Calu3 (cell line): ENCODE measurements around the gene SCUBE2. TPM values are rescaled to one million over a fixed set of nuclear protein-coding genes. Genes with fewer than 3 reads are reported as not detected.
"Not testable (repeated sequence)": the region's sequence is repeated elsewhere in the genome, so short reads cannot be mapped to it uniquely, and the experiment has no call there.

Experiments used
- BruUV-seq: library from RNA; stranded (reverse); fragments of 400-500 nt; replicated peaks from 2 replicates; lab custom pipeline; 2021; lab: Mats Ljungman, UMichigan
- CTCF ChIA-PET: fragments of 300-600 bp; sonication (Branson Sonifier 250); formaldehyde crosslinking; loops from one replicate; lab custom pipeline; 2022; ENCODE audit warnings: antibody characterized with exemption; lab: Charles Lee
- DNase-seq: peaks from one replicate; pipeline ENCODE4 v3.0.0; 2022
- H3K27ac Mint-ChIP-seq: one replicate; pipeline ENCODE4 v1.8.0; 2022; ENCODE audit warnings: mixed read lengths; ENCODE audit not compliant: unreplicated experiment
- H3K27me3 Mint-ChIP-seq: one replicate; pipeline ENCODE4 v1.8.0; 2022; ENCODE audit warnings: mixed read lengths; ENCODE audit not compliant: unreplicated experiment
- H3K36me3 Mint-ChIP-seq: one replicate; pipeline ENCODE4 v1.8.0; 2022; ENCODE audit warnings: mild to moderate bottlenecking, moderate library complexity, mixed read lengths; ENCODE audit not compliant: insufficient read depth, unreplicated experiment
- H3K4me1 Mint-ChIP-seq: one replicate; pipeline ENCODE4 v1.8.0; 2022; ENCODE audit warnings: mild to moderate bottlenecking, low read depth, mixed read lengths; ENCODE audit not compliant: unreplicated experiment
- H3K4me3 Mint-ChIP-seq: one replicate; pipeline ENCODE4 v1.8.0; 2022; ENCODE audit warnings: mild to moderate bottlenecking, low read depth, moderate library complexity, mixed read lengths; ENCODE audit not compliant: unreplicated experiment
- H3K9me3 Mint-ChIP-seq: one replicate; pipeline ENCODE4 v1.8.0; 2022; ENCODE audit warnings: low read depth, mixed read lengths; ENCODE audit not compliant: unreplicated experiment
- CTCF ChIP-seq: fragments of 200-600 bp; IDR thresholded peaks from one replicate; pipeline ENCODE4 v1.8.0; 2022; ENCODE audit warnings: antibody characterized with exemption; ENCODE audit not compliant: unreplicated experiment
- intact Hi-C: fragments of 100-400 bp; cut with micrococcal nuclease; formaldehyde crosslinking; loops from one replicate; pipeline ENCODE4 v1.10.0; 2022; ENCODE audit not compliant: unreplicated experiment
- total RNA-seq: library from RNA; stranded (reverse); gene quantifications from 2 replicates; pipeline ENCODE4 v1.2.3, GENCODE V29; 2022

The SCUBE2 gene
- total RNA-seq, 1 experiment from 2014 or later = not detected

DNA sequence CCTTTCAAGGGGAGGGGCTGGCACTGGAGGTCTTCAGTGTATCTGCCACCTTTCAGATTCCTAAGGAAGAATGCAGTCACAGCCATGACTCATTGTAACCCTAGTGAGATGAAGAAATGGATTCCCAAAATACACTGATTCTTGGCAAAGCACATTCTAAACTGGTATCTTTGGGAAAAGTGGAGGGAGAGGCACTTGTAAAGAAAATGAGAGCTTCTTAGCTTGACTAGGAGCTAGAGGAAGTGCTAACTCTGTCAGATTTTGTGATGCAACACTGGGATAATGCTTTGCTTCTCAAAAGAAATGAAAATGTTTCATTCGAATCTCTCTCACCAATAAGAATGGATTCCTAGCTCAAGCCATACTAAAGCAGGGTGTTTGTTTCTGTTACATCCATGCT, 101.9 kb downstream of the SCUBE2 start:
- TF ChIP-seq CTCF = no peak
- CTCF ChIA-PET = no interaction called here
- Mint-ChIP-seq H3K27me3 (peaks cover 73% of the 10 kb centered on the region), H3K36me3 (no peaks in the 10 kb centered on the region), H3K9me3 (no peaks in the 10 kb centered on the region), H3K27ac (no peak overlapping the region), H3K4me3 (no peak overlapping the region), H3K4me1 (no peaks in the 10 kb centered on the region)
- intact Hi-C loops = no loop called here
- DNase-seq = no peak
- no TSS peak for BruUV-seq

- intact Hi-C loops = no loop called here
- Mint-ChIP-seq H3K4me1 (no peaks in the 10 kb centered on the region), H3K4me3 (no peak overlapping the region), H3K27ac (no peak overlapping the region), H3K9me3 (no peaks in the 10 kb centered on the region), H3K27me3 (peaks cover 72% of the 10 kb centered on the region), H3K36me3 (no peaks in the 10 kb centered on the region)
- no peak for DNase-seq
- no TSS peak for BruUV-seq
- CTCF ChIA-PET = no interaction called here
- TF ChIP-seq CTCF = no peak
Measured at GRCh38 chr11:8988329-8989234, 102.8 kb downstream of the SCUBE2 start.

- no peak for DNase-seq
- Mint-ChIP-seq H3K4me3 (no peak overlapping the region), H3K9me3 (no peaks in the 10 kb centered on the region), H3K27ac (no peak overlapping the region), H3K27me3 (peaks cover 66% of the 10 kb centered on the region), H3K4me1 (no peaks in the 10 kb centered on the region), H3K36me3 (no peaks in the 10 kb centered on the region)
- no TSS peak for BruUV-seq
- CTCF ChIA-PET = interaction anchor here (0.5 kb wide), 1 partner anchor 18 kb away, joined by 3 read pairs; no protein-coding TSS in a partner anchor
- TF ChIP-seq CTCF = no peak
- intact Hi-C loops = no loop called here
Measured at GRCh38 chr11:8987446-8987845, 104.0 kb downstream of the SCUBE2 start.

DNA sequence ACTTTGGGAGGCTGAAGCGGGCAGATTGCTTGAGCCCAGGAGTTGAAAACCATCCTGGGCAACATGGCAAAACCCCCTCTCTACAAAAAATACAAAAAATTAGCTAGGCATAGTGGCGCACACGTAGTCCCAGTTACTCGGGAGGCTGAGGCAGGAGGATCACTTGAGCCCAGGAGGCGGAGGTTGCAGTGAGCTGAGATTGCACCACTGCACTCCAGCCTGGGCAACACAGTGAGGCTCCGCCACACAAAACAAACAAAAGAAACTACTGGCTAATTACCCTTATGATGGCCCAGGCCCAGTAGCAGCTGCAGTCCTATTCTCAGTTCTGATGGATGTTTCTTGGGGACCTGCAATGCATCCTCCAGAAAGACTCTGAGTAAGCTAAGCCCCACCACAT, 104.6 kb downstream of the SCUBE2 start:
- H3K9me3 Mint-ChIP-seq, intact Hi-C loops: not testable (repeated sequence)

GRCh38 chr11:8985462-8985861, 105.9 kb downstream of the SCUBE2 start:
- CTCF ChIA-PET = no interaction called here
- Mint-ChIP-seq H3K27me3 (peaks cover 73% of the 10 kb centered on the region), H3K9me3 (no peaks in the 10 kb centered on the region), H3K4me3 (no peak overlapping the region), H3K4me1 (no peaks in the 10 kb centered on the region), H3K27ac (no peak overlapping the region), H3K36me3 (no peaks in the 10 kb centered on the region)
- TF ChIP-seq CTCF = no peak
- no TSS peak for BruUV-seq
- intact Hi-C loops = no loop called here
- DNase-seq = no peak

More for the DNA sequence above, 104.6 kb downstream of the SCUBE2 start:
- H3K4me1 Mint-ChIP-seq, BruUV-seq, H3K4me3 Mint-ChIP-seq, DNase-seq, H3K36me3 Mint-ChIP-seq, H3K27ac Mint-ChIP-seq: not testable (repeated sequence)
- H3K27me3 Mint-ChIP-seq = peaks cover 66% of the 10 kb centered on the region
- CTCF ChIA-PET = interaction anchor here (0.5 kb wide), 1 partner anchor 18 kb away, joined by 3 read pairs; no protein-coding TSS in a partner anchor
